ENCODE measurements around the gene LRTM1.

The LRTM1 gene

GRCh38 chr3:54891540-54891897 is 36.3 kb downstream of the LRTM1 start:
- DNase-seq (ENCODE audit: low read depth in 2 of 2), result no peak

- no peak for DNase-seq (ENCODE audit: low read depth in 2 of 2)
Measured at GRCh38 chr3:54889731-54890130, 38.1 kb downstream of the LRTM1 start.

DNA sequence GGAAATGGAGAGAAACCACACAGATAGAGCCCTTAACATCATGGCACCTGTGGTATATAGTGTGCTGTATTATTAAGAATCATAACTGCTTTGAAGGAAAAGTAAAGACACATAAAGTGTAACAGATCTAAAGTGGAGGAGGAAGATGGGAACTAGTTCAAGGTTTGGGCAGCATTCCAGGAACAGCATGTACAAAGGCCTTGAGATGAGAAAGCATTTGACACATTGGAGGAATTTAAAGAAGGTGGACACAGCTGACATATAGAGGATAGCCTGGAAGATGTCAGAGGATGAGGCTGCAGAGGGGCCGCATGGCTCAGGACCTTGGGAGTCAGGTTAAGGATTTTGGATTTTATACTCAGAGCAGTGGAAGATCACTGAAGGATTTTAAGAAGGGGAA is 39.0 kb downstream of the LRTM1 start:
- no peak for DNase-seq (ENCODE audit: low read depth in 2 of 2)

DNA sequence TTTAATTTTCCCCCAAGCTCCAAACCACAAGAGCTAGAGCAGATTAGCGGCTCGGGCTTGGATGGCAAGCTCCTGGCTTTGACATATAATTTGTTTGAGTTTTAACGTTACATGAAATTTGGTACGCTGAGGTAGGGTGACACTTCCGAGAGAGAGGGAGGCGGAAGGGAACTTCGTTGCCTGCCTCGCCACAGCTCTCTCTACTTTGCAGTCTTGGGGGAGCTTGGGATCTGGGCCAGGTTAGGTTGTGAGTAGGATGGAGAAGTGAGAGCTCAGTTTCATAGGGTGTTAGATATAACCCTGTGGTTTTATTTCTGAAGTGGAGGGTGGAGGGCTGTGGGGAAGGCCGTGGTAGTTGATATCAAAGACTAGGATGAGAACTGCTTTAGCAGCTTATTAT is 39.7 kb downstream of the LRTM1 start:
- no peak for DNase-seq (ENCODE audit: low read depth in 2 of 2)

GRCh38 chr3:54882129-54882833 is 45.6 kb downstream of the LRTM1 start:
- DNase-seq (ENCODE audit: low read depth in 2 of 2), result no peak

DNA sequence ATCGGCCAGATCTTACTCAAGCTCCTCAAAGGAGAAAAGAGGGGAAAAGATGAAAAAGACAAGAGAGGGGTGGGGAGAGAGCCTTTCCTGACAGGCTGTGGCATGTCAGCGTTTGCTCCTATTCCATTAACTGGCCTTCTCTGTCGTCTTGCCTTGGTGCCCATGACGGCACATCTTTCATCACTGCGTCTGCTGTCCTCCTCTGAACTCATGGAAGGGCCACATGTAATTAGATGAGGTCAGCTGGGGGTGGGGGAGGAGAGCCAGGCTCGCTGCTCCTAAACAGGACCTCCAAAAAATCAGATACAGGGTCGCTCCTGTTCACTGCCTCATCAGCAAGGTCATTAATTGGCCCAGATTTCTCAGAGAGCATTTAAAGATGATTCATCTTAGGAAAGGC is 49.7 kb downstream of the LRTM1 start:
- DNase-seq (ENCODE audit: low read depth in 2 of 2), result no peak

- no peak for DNase-seq (ENCODE audit: low read depth in 2 of 2)
Measured at GRCh38 chr3:54877730-54878129, 50.1 kb downstream of the LRTM1 start.

GRCh38 chr3:54876694-54877093 is 51.2 kb downstream of the LRTM1 start:
- DNase-seq (ENCODE audit: low read depth in 2 of 2), result no peak

- DNase-seq (ENCODE audit: low read depth in 2 of 2), result no peak
Measured at GRCh38 chr3:54875596-54876268, 52.1 kb downstream of the LRTM1 start.

DNA sequence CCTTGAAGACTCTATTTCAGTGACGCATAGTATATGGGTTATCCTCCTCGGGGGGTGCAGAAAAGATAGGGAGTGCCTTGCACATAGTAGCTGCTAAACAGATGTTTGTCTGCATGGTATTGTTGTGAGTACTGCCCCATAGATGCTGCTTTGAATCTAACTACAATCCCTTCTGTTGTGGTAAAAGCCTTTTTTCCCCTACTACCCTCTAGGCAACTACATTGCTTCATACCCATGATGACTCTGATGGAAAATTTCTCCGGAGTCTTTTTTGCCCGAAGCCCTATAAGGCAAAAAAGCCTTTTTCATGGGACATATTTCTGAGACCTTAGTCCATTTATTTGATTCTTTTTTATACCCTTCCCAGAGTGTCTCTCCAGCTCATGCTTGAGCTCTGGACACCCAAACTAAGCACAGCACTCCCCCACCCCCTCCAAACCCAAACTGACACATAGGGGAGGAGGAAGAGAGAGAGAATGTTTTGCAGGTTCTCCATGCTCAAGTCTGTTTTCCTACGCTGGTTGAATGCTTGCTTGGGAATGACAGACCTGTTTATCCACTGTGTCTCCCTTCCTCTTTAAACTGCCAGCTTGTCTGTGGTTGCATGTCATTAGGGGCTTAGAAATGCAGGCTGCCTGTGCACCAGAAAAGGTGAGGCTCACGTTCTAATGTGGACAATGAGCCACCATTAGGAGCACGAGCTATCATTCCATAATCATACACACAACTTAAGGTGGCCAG is 52.9 kb downstream of the LRTM1 start:
- DNase-seq (ENCODE audit: low read depth in 2 of 2), result no peak

GRCh38 chr3:54873059-54874010 is 54.5 kb downstream of the LRTM1 start:
- no peak for DNase-seq (ENCODE audit: low read depth in 2 of 2)

DNA sequence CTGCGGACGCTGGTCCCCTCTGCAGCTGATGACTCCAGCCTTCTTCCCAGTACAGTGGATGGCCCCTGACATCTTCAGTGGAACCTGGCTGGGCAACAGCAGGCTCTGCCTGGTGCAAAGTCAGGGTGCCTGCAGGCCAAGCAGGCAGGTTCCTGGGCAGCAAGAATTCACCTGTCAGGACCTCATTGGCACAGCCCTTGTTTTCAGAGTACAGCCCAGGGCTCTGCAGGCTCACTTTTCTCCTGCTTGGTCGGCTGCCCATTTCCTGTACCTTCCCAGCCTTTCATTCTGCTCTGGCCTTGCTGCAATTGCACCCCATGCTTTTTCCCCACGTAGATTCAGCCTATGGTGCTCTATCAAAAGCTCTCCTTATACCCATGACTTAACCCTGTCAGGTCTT is 56.0 kb downstream of the LRTM1 start:
- DNase-seq (ENCODE audit: low read depth in 2 of 2), result no peak

- DNase-seq (ENCODE audit: low read depth in 2 of 2), result no peak
Measured at GRCh38 chr3:54870423-54870822, 57.4 kb downstream of the LRTM1 start.
